ENCODE data around the gene IL17RA.

IL17RA gene

DNA sequence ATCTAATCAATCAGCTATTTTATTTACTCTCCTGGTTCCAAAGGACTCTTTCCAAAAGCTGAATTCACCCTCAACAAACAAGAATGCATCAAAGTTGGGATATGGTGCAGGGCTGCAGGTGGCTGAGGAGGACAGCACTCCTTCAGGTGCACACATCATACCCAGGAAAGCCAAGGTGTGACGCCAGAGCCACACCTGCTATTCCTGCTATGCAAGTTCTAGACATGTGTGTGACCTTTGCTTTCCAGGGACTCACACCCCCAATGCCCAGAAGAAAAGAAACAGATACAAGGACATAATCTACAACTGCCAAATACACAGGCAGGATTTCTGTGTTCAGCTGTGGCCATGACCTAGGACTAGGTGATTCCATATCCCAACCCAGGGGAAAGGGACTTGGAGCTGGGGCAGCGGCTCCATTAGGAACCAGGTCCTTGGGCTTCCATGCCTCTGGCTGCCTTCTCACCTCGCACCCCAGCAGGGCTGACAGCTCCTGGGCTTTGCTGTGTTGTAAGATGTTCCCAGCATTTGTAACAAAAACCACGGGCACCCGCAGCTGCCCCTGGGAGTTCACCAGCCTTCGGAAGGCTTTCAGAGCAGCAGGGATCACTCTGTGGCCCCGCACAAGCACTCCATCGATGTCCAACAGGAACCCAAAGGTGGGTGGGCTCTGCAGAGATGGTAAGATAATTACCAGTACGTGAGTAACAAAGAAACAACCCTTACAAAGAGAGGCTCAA, 64.4 kb downstream of the IL17RA start:
- DNase-seq (ENCODE audit: extremely low read depth, low read depth) = no peak
- TF ChIP-seq, protein P1, sequence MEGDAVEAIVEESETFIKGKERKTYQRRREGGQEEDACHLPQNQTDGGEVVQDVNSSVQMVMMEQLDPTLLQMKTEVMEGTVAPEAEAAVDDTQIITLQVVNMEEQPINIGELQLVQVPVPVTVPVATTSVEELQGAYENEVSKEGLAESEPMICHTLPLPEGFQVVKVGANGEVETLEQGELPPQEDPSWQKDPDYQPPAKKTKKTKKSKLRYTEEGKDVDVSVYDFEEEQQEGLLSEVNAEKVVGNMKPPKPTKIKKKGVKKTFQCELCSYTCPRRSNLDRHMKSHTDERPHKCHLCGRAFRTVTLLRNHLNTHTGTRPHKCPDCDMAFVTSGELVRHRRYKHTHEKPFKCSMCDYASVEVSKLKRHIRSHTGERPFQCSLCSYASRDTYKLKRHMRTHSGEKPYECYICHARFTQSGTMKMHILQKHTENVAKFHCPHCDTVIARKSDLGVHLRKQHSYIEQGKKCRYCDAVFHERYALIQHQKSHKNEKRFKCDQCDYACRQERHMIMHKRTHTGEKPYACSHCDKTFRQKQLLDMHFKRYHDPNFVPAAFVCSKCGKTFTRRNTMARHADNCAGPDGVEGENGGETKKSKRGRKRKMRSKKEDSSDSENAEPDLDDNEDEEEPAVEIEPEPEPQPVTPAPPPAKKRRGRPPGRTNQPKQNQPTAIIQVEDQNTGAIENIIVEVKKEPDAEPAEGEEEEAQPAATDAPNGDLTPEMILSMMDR (IDR thresholded peaks at IDR 0.05; ENCODE audit: low read depth, low read length) = no peak

DNA sequence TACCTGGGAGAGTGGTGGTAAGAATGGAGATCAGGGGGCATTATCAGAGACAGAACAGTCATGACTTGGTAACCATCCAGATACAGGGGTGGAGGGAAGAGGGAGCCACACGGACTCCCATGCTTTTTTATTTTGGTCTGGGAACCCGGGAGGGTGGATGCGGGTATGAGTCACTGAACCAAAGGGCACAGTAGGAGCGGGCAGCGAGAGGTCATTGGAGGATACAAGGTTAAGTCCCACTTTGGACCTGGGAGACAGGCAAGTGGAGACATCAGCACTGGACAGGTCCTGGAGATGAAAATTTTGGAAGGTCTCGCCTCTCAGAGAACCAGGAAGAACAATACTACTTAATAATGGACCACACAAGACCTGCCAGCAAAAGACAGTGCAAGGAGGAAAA, 67.5 kb downstream of the IL17RA start:
- TF ChIP-seq, protein P1 (IDR thresholded peaks at IDR 0.05; ENCODE audit: low read depth, low read length) = no peak
- no peak for DNase-seq (ENCODE audit: extremely low read depth, low read depth)

DNA sequence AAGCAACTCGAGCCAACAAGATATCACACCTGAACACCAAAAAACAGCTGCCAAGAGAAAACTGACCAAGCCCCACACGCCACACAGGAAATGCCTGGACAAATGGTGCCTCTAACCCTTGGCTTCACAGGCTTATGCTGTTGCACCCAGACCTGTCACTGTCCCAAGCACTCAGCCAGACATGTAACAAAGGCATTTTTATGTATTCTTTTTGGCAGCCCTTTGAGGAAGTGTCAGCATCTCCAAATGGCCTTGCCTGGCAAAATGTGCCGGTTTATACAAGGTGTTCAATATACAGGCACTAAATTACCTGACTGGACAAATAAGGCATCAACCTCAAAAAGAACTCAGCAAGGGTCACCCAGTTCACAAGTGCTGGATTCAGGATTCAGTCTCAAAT, 68.2 kb downstream of the IL17RA start:
- TF ChIP-seq, protein P1 (IDR thresholded peaks at IDR 0.05; ENCODE audit: low read depth, low read length) = no peak
- DNase-seq (ENCODE audit: extremely low read depth, low read depth) = no peak

DNA sequence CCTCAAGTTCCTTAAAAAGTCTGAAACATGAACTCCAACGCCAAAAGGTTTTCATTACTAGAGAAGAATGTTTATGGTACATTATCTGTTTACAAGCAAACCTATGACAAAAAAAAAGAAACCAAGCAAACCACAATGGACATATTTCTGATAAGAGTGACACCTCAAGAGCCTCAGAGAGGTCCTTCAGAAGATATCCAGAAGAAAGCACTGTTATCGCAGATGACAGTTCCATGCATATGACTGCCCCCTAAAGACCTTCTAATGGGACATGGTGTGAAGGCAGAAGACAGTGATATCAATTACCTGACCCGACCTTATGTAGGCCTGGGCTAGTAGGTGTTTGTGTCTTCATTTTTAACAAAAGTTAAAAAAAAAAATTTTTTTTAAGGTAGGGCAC, 71.1 kb downstream of the IL17RA start:
- DNase-seq (ENCODE audit: extremely low read depth, low read depth) = no peak
- TF ChIP-seq, protein P1 (IDR thresholded peaks at IDR 0.05; ENCODE audit: low read depth, low read length) = no peak

DNA sequence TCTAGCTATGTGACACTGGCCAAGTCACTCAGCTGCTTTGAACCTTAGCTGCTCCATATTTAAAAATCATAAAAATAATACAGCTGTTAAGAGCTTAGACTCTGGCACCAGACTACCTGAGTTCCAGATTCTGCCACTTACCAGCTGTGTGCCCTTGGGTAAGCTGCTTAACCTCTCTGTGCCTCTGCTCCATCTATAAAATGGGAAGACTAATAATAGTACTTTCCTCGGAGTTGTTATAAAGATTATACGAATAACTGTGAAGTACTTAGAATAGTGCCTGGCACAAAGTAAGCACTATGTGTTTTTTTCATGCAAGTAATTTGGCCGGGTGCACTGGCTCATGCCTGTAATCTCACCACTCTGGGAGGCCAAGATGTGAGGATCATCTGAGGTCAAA, 72.9 kb downstream of the IL17RA start:
- no peak for DNase-seq (ENCODE audit: extremely low read depth, low read depth)
- TF ChIP-seq, protein P1 (IDR thresholded peaks at IDR 0.05; ENCODE audit: low read depth, low read length) = no peak

DNA sequence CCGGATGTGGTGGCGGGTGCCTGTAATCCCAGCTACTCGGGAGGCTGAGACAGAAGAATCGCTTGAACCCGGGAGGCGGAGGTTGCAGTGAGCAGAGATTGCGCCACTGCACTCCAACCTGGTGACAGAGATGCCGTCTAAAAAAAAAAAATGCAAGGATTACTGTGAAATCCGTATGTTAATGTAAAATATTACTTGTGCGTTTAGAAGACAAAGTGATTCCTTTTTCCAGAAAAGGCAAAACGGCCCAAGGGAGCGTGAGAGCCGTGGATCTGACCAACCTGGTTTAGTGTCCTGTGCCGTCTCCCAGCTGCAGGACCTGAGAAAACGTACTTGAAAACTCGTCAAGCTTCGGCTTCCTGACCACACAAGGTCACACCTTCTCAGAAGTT, 73.4 kb downstream of the IL17RA start:
- TF ChIP-seq, protein P1 (IDR thresholded peaks at IDR 0.05; ENCODE audit: low read depth, low read length) = no peak

DNA sequence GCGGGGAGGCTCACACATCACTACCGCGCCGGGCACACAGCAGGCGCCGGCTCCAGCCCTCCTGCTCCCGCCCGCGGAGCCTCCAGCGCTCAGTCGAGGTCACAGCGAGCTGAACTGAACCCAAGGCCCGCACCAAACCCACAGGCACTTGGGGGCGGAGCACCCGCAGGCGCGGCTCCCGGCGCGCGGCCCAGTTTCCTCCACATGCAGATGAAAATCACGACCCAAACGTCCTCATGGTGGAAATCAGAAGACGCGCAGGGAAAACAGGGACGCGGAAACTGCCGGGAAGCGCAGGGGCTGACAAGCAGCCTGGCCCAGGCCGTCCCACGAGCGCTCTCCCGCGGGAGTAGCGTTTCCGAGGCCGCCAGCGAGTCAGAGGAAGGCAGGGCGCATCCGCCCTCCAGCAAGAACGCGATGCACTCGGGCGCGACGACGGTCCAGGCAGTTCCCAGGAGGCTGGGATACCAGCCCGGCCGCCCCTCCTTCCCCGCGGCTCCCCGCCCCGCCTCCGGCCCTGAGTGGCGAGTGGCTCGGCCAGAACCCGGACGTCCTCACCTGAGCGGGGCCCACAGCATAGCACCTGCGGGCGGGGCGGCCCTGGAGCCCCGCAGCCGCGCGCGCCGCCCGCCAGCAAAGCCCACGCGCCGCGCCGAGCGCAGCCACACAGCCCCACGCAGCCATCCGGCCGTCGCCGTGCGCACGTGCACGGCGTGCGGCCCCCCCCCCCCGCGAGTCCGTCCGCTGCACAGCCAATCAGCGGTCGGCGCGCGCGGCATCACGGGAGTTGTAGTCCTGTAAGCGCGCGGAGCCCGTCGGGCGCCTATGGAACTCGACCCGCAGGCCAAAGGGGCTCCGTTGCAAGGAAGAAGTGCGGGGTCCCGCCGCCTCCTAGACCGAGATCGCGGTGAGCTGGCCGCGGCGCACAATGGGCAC, 74.0 kb downstream of the IL17RA start, which contains the start of gene HDHD5:
TSS of gene HDHD5 (minus strand) at position 710 of the 936 bp plus-strand sequence. CDS start at position 684, 26 bp downstream.
- DNase-seq (ENCODE audit: extremely low read depth, low read depth) = peak; percentile 54
- TF ChIP-seq, protein P1 (IDR thresholded peaks at IDR 0.05; ENCODE audit: low read depth, low read length) = no peak

More for the DNA sequence above, 73.4 kb downstream of the IL17RA start:
- no peak for DNase-seq (ENCODE audit: extremely low read depth, low read depth)

Measured in AG09319 (cell line).